H1 (cell line): Measurements from ENCODE around the gene KIF1B. TPM values are rescaled to one million over a fixed set of nuclear protein-coding genes. Genes with fewer than 3 reads are reported as not detected.
A peak's percentile ranks its signal among the peaks of the same experiment; 100 is the strongest.

Experiments
- ATF2 ChIP-seq: IDR thresholded peaks from 2 replicates; pipeline ENCODE4 v1.6.1; 2012; ENCODE audit warnings: low read length, inconsistent platforms
- ATF3 ChIP-seq: IDR thresholded peaks from 2 replicates; pipeline ENCODE4 v1.6.1; 2011; ENCODE audit warnings: low read depth, mild to moderate bottlenecking, low read length; ENCODE audit not compliant: insufficient read depth
- BACH1 ChIP-seq: IDR thresholded peaks from 2 replicates; pipeline ENCODE4 v1.6.1; 2012; ENCODE audit warnings: low read length, improper control_type of control experiment
- BCL11A ChIP-seq, 2 experiments: IDR thresholded peaks; one replicate each; pipeline ENCODE4 v1.6.1; 2011; ENCODE audit warnings: low read depth in 2 of 2, low read length in 2 of 2, mild to moderate bottlenecking in 2 of 2
- CBX8 ChIP-seq: fragments of 300-800, 300-1000 bp; sonication (generic); IDR thresholded peaks from 2 replicates; pipeline ENCODE4 v1.7.1; 2016; ENCODE audit warnings: low read depth, low read length, borderline replicate concordance
- CHD1 ChIP-seq: IDR thresholded peaks from 2 replicates; pipeline ENCODE4 v1.6.1; 2012; ENCODE audit warnings: low read depth, low read length, improper control_type of control experiment
- CHD2 ChIP-seq: IDR thresholded peaks from 2 replicates; pipeline ENCODE4 v1.6.1; 2012; ENCODE audit warnings: low read length, improper control_type of control experiment
- CTBP2 ChIP-seq: IDR thresholded peaks from 2 replicates; pipeline ENCODE4 v1.7.0; 2011; ENCODE audit warnings: borderline replicate concordance, mild to moderate bottlenecking, moderate library complexity, mixed read lengths, low read length; ENCODE audit not compliant: insufficient read depth, insufficient read length
- HDAC6 ChIP-seq: IDR thresholded peaks from one replicate; pipeline ENCODE4 v1.7.1; 2012; ENCODE audit warnings: low read depth, mild to moderate bottlenecking, inconsistent platforms, low read length, moderate library complexity
- JUN ChIP-seq: IDR thresholded peaks from 2 replicates; pipeline ENCODE4 v1.6.1; 2011; ENCODE audit warnings: low read depth, mild to moderate bottlenecking, improper control_type of control experiment, low read length
- MAX ChIP-seq: IDR thresholded peaks from 2 replicates; pipeline ENCODE4 v1.6.1; 2012; ENCODE audit warnings: inconsistent platforms
- NRF1 ChIP-seq: IDR thresholded peaks from 2 replicates; pipeline ENCODE4 v1.6.1; 2011; ENCODE audit warnings: mild to moderate bottlenecking, low read depth, low read length, improper control_type of control experiment
- RAD21 ChIP-seq, 2 experiments: IDR thresholded peaks in 1 of 2; conservative IDR thresholded peaks in 1 of 2; 2 replicates each; pipeline ENCODE4 v1.6.1; 2011; ENCODE audit warnings: low read depth in 2 of 2, low read length in 2 of 2, improper control_type of control experiment in 1 of 2, inconsistent platforms in 1 of 2, mild to moderate bottlenecking in 1 of 2, moderate library complexity in 1 of 2
- RXRA ChIP-seq: IDR thresholded peaks from 2 replicates; pipeline ENCODE4 v1.6.1; 2011; ENCODE audit warnings: low read depth, mild to moderate bottlenecking, low read length, moderate library complexity; ENCODE audit not compliant: insufficient read depth
- SAP30 ChIP-seq: fragments of 300-600 bp; sonication (generic); IDR thresholded peaks from 2 replicates; pipeline ENCODE4 v1.7.1; 2012; ENCODE audit warnings: low read length, moderate library complexity, mild to moderate bottlenecking, inconsistent platforms; ENCODE audit not compliant: insufficient read depth, insufficient replicate concordance
- SIRT6 ChIP-seq: IDR thresholded peaks from one replicate; pipeline ENCODE4 v1.7.1; 2012; ENCODE audit warnings: low read length, inconsistent platforms
- SIX5 ChIP-seq: IDR thresholded peaks from 2 replicates; pipeline ENCODE4 v1.6.1; 2011; ENCODE audit warnings: mild to moderate bottlenecking, low read depth, low read length
- SP4 ChIP-seq: IDR thresholded peaks from 2 replicates; pipeline ENCODE4 v1.6.1; 2012; ENCODE audit warnings: low read length, inconsistent platforms
- SRF ChIP-seq: IDR thresholded peaks from 2 replicates; pipeline ENCODE4 v1.6.1; 2011; ENCODE audit warnings: mild to moderate bottlenecking, low read depth, low read length, moderate library complexity
- SUZ12 ChIP-seq: fragments of 200-600 bp; sonication (generic); IDR thresholded peaks from 2 replicates; pipeline ENCODE4 v1.6.1; 2012; ENCODE audit warnings: mild to moderate bottlenecking, inconsistent platforms, low read length, moderate library complexity, mixed read lengths
- TAF1 ChIP-seq: IDR thresholded peaks from 2 replicates; pipeline ENCODE4 v1.6.1; 2011; ENCODE audit warnings: mild to moderate bottlenecking, low read depth, low read length
- TEAD4 ChIP-seq: IDR thresholded peaks from 2 replicates; pipeline ENCODE4 v1.6.1; 2012; ENCODE audit warnings: low read depth, low read length, inconsistent platforms, mixed read lengths
- ZNF274 ChIP-seq: IDR thresholded peaks from 2 replicates; pipeline ENCODE4 v1.7.0; 2012; ENCODE audit warnings: low read length, borderline replicate concordance; ENCODE audit errors: extremely low read depth
- polyA plus RNA-seq, 7 experiments: library from polyadenylated mRNA; depleted of rRNA in 3 of 7; stranded (reverse) in 5 of 7; unstranded in 2 of 7; fragments of >200 nt in 5 of 7; fragments of 200-250 nt in 2 of 7; gene quantifications; 1 replicate in 5 of 7; 2 replicates in 1 of 7; 4 replicates in 1 of 7; pipeline versions ENCODE4 v1.2.1 to v1.2.3, GENCODE V29; 2011 to 2013; ENCODE audit warnings: missing spikeins in 2 of 7, mixed read lengths in 2 of 7
- total RNA-seq: library from RNA; stranded (reverse); fragmentation: NEBNext Ultra II Directional; extraction: Animal tissue kit (Norgen Biotek cat#: 25700); gene quantifications from 2 replicates; pipeline ENCODE4 v1.2.1, GENCODE V29; 2021

KIF1B gene
- total and polyA plus RNA-seq, 2 of the 8 experiments (the other 6 are each of a cell fraction or from before 2014, with no cell fraction given): 39.1 to 74.2 TPM

GRCh38 chr1:10398734-10399443 lies 188.5 kb downstream of the KIF1B start, which contains the start of gene PGD (continued):
- peak; percentile 97 for TF ChIP-seq SP4
- peak; percentile 93 for TF ChIP-seq CHD2
- no peak for TF ChIP-seq CHD1
- no peak for TF ChIP-seq HDAC6
- TF ChIP-seq BACH1: peak; percentile 79
- no peak for TF ChIP-seq SAP30
- TF ChIP-seq TEAD4: 0 out of 2 replicates have a peak, but pooled peaks have one; percentile 31
- no peak for TF ChIP-seq JUN
- TF ChIP-seq MAX: peak; percentile 82
- TF ChIP-seq TAF1: peak; percentile 95
- no peak for TF ChIP-seq ATF2
- peak; percentile 75 for TF ChIP-seq SRF
- no peak; the same call in 1 of the 2 replicates for TF ChIP-seq SUZ12
- TF ChIP-seq ATF3: no peak
- no peak for TF ChIP-seq RAD21 (IDR thresholded peaks at IDR 0.05 in 1 of 2, conservative IDR thresholded peaks at IDR 0.05 in 1 of 2; ENCODE audit: low read depth in 2 of 2, low read length in 2 of 2)
- TF ChIP-seq CTBP2: no peak
- TF ChIP-seq SIX5: no peak
- TF ChIP-seq BCL11A (IDR thresholded peaks at IDR 0.05; ENCODE audit: low read depth in 2 of 2, low read length in 2 of 2): no peak
- no peak for TF ChIP-seq NRF1
- TF ChIP-seq ZNF274: no peak
- no peak for TF ChIP-seq RXRA
- no peak for TF ChIP-seq SIRT6
- no peak for TF ChIP-seq CBX8
